Umbilical cord (tissue), 2 donors: ENCODE measurements around the gene MAMDC4. TPM values are rescaled to one million over a fixed set of nuclear protein-coding genes. Genes with fewer than 3 reads are reported as not detected.

Experiments used
- DNase-seq: peaks from one replicate; pipeline ENCODE4 v3.0.0-alpha.2; 2015; ENCODE audit warnings: low spot score
- total RNA-seq: library from RNA; depleted of rRNA; stranded (reverse); fragments of >200 nt; gene quantifications from one replicate; pipeline ENCODE4 v1.2.3, GENCODE V29; 2014; ENCODE audit warnings: low replicate concordance; ENCODE audit not compliant: insufficient read depth

The MAMDC4 gene
- total RNA-seq, 1 donor from 2014 or later, result 4.6 TPM

DNA sequence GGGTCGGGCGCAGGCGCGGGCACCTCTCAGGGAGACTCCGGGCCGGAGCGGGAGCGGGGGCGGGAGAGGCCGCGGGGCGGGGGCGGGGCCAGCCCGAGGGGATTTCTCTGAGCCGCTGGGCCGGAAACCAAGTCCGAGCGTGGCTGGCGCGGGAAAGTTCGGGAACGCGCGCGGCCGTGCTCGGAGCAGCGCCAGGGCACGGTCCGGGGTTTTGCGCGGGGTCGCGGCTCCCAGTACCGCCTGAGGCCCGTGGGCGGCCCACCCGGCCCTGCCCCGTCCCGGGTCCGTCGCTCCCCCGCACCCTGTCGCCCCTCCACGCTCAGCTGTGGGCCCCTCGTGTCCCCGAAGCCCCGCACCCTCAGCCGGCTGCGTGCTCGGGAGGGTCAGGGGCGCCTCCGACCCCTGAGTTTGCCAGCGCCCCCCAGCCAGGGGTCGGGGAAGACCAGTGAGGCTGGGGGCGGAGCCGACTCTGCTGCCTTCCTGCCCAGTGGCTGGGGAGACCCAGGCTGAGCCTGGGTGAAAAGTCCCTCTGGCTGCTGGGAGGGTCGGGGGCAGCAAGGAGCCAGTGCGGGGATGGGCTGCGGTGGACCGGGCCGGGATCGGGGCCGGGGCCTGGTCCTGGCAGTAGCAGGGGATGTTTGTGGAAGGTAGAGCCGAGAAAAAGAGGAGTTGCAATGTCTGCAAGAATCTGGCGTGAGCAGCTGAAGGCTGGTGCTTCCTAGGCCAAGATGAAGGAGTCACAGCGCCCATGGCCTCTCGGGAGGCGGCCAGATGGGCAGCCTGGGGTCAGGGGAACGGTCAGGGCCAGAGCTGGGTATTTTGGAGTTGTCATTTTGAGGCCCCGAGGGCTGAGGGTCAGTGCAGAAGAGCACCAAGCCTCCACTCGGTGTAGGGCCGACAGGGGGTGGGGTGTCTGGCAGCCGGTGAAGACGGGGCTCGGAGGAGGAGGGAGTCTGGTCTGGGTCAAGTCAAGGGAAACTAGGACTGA, 34.8 kb downstream of the MAMDC4 start:
- peak; percentile 16 for DNase-seq

DNA sequence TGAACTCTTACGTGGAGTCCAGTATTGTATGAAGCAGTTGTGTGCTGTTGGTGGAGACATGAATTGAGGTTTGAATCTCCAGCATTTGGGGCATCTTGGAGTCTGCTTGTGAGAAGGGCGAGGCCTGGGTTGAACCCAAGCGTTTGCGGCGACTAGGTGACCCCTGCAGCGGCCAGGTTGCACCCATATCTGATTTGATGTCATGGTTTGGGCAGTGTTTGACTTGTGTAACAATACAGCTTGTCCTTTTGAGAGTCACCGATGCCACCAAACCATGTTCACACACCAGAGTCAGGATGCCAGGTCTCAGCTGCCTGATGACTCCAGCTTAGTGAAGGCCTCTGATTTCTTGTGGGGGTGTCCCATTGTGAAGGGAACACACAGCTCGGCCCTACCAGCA, 36.3 kb downstream of the MAMDC4 start:
- DNase-seq, result no peak

DNA sequence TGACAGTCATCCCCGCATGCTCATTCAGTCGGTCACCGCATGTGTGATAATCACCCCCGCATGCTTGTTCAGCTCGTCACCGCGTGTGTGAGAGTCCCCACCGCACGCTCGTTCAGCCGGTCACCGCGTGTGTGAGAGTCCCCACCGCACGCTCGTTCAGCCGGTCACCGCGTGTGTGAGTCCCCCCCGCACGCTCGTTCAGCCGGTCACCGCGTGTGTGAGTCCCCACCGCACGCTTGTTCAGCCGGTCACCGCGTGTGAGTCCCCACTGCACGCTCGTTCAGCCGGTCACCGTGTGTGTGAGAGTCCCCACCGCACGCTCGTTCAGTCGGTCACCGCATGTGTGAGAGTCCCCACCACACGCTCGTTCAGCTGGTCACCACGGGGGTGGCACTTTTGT, 37.7 kb downstream of the MAMDC4 start:
- DNase-seq, result no peak

DNA sequence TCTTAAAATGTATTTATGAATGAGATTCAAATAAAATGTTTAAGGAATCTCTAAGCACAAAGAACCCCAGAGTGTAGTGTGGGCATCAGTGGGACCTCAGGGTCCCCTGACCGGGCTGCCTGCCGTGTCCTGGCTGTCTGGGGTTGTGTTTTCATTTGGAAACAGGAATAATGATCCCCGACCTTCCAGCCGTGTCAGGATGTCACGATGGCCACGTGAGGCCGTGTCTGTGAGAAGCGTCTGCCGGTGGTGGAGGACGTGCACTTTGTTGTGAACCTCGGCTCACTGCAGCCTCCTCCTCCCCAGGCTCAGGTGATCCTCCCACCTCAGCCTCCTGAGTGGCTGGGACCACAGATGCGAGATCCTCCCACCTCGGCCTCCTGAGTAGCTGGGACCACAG, 38.5 kb downstream of the MAMDC4 start:
- DNase-seq, result no peak

DNA sequence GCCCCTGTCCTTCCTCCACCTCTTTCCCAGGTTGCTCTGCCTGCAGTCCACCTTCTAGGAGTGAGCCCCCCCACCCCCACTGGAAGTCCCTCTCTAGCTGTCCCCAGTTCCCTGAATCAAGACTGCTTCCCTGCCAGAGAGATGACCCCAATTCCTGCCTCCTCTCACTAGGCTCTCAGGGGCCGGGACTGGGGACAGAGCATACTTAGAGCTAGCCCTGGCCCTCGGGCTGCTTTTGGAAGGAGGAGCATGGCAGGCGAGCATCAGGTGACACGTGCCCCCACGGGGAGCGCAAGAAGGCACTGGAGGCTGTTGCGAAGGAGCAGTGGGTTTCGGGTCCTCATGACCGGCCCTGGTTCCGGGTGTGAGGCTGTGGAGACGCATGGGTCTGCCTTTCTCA, 43.9 kb downstream of the MAMDC4 start:
- DNase-seq, result no peak

DNA sequence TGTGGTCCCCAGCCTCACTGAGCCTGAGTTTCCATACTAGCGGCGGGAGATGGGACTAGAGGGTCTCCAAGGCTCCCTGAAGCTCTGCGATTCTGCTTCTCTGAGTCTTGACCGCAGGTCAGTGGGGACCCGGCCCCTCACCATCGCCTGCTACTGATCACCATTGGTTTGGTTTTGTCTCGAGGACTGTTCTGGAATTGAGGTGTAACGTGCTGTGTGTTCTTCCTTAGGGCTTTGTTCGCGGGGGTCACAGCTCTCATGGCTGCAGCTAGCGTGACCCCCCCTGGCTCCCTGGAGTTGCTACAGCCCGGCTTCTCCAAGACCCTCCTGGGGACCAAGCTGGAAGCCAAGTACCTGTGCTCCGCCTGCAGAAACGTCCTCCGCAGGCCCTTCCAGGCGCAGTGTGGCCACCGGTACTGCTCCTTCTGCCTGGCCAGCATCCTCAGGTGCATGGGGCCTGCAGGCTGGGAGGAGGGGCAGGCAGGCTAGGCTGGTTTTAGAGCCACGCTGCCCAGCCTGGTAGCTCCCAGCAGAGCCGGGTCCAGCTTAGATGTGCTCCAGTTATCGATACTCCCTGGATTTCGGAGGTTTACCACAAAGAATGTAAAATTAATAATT, 46.4 kb downstream of the MAMDC4 start:
- DNase-seq, result no peak

DNA sequence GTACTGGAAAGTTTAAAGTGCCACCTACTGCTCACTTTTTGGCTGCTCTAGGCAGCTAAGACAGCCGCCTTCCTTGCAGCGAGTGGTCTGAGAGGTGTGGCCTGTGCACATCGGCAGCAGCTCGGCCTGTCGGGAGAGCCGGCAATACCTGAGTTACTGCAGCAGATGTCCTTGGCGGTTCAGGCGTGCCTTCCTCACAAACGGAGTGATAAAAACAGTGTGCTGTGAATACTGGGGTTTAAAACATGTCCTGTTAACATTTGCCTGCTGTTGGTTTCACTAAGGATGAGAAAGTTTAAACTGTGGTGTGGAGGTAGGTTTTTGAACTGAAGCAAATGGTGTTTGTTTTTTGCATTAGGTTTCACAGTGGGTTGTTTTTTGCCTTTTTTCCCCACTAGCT, 47.0 kb downstream of the MAMDC4 start:
- peak; percentile 9 for DNase-seq

DNA sequence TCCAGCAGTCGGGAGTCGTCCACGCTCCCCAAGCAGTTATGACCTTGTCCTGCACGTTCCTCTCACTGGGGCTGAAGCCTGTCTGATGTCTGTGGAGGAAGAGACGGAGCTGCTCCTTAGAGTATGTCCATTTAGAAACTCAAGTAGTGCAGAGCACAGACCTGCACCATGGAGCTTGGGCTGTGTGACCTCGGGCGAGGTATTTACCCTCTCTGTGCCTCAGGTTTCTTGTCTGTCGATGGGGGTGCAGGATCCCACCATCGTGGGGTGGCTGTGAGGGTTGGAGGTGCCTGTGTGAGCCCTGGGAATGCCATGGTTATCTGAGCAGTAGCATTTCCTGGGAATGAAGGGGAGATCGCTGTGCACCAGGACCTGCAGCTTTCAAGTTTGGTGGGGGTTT, 48.4 kb downstream of the MAMDC4 start:
- no peak for DNase-seq

DNA sequence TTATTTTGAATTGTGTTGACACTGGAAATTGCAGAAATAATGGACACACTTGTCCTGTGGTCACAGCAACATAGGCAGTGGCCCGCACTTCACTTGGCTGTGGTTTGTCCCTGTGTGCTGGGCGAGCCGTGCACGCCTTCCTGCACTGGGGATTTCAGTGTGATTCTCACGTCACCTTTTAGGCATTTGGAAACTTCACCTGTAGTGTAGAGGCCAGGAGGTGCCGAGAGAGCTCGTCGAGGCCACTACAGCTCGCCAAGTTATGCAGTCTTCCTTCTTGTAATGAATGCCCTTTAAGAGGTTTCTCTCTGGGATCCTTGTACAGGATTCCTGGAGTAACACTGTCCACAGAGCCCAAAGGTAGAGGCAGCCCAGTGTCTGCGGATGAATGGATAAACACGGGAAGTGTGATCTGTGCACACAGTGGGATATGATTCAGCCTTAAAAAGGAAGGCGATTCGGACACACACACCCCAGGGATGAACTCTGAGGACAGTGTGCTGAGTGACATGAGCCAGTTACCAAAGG, 48.9 kb downstream of the MAMDC4 start:
- DNase-seq, result no peak

DNA sequence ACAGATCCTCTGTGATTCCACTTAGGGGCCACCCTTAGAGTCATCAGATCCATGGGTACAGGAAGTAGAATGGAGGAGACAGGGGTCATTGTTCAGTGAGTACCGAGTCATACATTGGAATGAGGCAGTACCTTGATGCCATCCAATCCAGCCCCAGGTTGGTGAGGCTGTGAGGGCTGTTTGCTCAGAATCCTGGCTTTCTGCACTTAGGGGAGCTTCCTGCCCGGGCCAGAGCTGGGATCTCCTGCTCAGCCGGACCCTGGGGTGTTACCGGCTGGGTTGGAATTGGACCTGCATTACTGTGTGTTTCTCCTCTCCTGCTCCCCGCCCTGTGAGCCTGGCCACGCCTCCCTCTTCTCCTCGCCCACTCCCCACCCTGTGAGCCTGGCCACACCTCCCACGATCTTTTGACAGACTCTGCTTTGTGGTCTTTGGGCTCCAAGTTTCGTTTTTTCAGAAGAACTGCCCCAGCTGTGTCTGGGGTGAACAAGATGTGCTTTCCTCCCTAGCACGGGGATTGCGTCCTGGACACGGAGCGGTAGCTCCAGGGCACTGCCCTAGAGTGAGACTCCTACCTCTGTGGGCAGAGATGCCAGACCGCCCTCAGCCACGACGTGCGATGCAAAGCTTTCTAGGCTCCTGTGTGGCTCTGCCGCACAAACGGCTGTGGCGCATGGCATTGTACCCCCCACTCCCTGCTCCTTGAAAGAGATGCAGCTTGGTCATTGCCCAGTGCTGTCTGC, 49.5 kb downstream of the MAMDC4 start:
- DNase-seq, result no peak

DNA sequence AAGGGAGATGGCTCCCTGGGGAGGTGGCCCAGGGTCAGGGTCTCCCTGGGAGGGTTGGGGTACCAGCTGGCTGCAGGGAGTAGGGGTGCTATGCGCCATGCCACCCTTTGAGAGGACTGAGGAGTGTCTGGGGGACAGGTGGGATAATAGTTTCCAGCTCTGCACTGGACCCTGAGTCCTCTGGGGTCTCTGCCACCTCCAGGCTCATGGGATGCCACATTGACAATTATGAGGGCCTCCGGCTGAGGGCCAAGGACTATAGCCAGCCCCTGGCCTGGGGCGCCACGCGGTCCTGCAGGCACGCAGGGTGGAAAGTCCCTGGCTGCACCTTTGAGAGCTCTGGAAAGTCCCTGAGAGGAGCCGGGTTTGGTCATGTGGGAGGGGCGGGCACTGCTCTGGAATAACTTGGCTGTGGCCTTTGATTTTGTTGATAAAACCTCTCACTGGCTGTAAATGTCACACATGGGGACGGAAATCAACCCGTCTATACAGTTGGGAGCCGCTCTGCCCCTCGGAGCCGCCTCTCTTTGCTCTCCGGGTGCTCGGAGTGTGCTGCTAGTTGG, 50.2 kb downstream of the MAMDC4 start:
- DNase-seq, result no peak

DNA sequence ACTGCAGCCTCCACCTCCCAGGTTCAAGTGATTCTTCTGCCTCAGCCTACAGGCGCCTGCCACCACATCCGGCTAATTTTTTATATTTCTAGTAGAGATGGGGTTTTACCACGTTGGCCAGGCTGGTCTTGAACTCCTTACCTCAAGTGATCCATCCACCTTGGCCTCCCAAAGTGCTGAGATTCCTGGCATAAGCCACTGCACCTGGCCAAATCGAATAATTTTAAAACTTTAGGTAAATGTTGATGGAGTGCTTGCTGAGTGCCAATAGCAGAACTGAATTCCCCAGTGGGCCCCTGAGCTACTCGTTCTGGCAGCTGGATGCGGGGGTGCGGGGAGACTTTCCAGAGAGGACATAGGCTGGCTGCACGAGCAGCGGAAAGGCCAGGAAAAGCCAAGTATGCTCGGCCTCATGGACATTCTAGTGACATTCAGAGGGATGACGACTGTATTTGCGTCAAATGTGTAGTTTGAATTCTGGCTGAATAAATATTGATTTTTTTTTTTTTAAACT, 51.0 kb downstream of the MAMDC4 start:
- DNase-seq, result no peak

DNA sequence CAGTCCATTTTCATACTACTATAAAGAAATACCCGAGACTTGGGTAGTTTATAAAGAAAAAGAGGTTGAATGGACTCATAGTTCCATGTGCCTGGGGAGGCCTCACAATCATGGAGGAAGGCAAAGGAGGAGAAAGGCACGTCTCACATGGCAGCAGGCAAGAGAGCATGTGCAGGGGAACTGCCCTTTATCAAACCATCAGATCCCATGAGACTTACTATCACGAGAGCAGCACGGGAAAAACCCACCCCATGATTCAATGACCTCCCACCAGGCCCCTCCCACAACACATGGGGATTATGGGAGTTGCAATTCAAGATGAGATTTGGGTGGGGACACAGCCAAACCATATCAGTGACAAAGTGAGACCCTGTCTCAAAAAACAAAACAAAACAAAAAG, 54.1 kb downstream of the MAMDC4 start:
- DNase-seq, result no peak

DNA sequence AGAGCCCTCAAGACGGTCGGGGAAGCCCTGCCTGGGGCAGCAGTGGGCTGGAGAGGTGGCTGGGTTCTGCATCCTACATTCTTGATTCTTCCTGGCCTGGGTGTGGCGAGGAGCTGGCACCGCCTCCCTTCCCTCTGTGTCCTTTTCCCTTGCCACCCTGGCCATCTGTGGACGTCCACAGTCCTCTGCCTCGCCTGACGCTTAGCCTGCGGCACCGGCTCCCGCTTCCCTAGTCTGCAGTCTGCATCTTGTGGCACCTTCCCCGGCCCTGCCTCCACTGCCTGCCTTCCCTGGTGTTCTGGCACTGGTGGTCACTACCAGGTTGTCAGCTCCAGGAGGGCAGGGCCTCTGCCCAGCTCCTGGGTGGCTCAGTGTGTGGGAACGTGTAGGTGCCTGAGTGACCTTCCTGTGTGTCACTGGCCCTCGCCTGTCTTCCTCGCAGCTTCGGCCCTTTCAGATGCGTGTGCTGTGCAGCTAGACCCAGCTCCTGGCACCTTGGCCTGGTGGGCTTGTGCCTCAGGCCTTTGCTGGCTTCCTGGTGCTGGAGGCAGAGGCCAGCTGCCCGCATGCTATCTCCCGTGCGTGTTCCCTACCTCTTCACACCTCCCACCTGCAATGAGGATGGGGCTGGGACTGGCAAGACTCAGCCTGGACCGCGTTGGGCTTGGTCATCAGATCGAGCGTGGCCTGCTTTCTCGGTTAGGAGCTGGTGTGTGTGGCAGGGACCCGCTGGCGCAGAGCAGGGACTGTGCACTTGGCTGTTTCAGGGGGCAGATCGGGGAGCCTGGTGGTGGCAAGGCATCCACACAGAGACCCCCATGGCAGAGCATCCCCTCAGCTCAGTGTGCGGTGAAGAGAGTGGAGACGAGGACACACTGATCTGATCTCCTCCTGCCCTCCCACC, 55.1 kb downstream of the MAMDC4 start:
- DNase-seq, result no peak

Other genes starting within 250 kb of the MAMDC4 start
- gene EGFL7, start 189.4 kb upstream of the MAMDC4 start, total RNA-seq, result 49.4 TPM
- 32.7 TPM for gene AGPAT2, start 164.9 kb upstream of the MAMDC4 start, total RNA-seq
- gene DIPK1B, start 139.8 kb upstream of the MAMDC4 start, total RNA-seq, result 3.1 TPM
- gene LCN10, start 109.4 kb upstream of the MAMDC4 start, total RNA-seq, result 2.2 TPM
- gene LCN6, start 103.8 kb upstream of the MAMDC4 start, total RNA-seq, result not detected
- 0.48 TPM for gene LCN8, start 94.1 kb upstream of the MAMDC4 start, total RNA-seq
- gene LCN15, start 87.8 kb upstream of the MAMDC4 start, total RNA-seq, result 2.2 TPM
- 90.5 TPM for gene TMEM141, start 61.0 kb upstream of the MAMDC4 start, total RNA-seq
- not detected for gene CCDC183, start 56.0 kb upstream of the MAMDC4 start, total RNA-seq
- 40.2 TPM for gene RABL6, start 44.4 kb upstream of the MAMDC4 start, total RNA-seq
- gene AJM1, start 9.9 kb upstream of the MAMDC4 start, total RNA-seq, result 1.4 TPM
- 49.1 TPM for gene PHPT1, start 2.9 kb upstream of the MAMDC4 start, total RNA-seq
- 217 TPM for gene EDF1, start 14.0 kb downstream of the MAMDC4 start, total RNA-seq
- gene TRAF2, start 34.2 kb downstream of the MAMDC4 start, total RNA-seq, result 5.1 TPM
- 75.8 TPM for gene FBXW5, start 92.4 kb downstream of the MAMDC4 start, total RNA-seq
- not detected for gene C8G, start 92.9 kb downstream of the MAMDC4 start, total RNA-seq
- gene LCN12, start 99.9 kb downstream of the MAMDC4 start, total RNA-seq, result not detected
- 49.6 TPM for gene PTGDS, start 125.2 kb downstream of the MAMDC4 start, total RNA-seq
- 0.72 TPM for gene LCNL1, start 130.6 kb downstream of the MAMDC4 start, total RNA-seq
- gene PAXX, start 140.1 kb downstream of the MAMDC4 start, total RNA-seq, result 10.6 TPM
- gene CLIC3, start 144.2 kb downstream of the MAMDC4 start, total RNA-seq, result 24.3 TPM
- 20.2 TPM for gene ABCA2, start 175.9 kb downstream of the MAMDC4 start, total RNA-seq
- gene FUT7, start 179.7 kb downstream of the MAMDC4 start, total RNA-seq, result 0.96 TPM
- gene NPDC1, start 193.8 kb downstream of the MAMDC4 start, total RNA-seq, result 6.5 TPM
- not detected for gene ENTPD2, start 201.7 kb downstream of the MAMDC4 start, total RNA-seq
- gene SAPCD2, start 218.2 kb downstream of the MAMDC4 start, total RNA-seq, result 2.6 TPM
- gene UAP1L1, start 225.2 kb downstream of the MAMDC4 start, total RNA-seq, result 8.2 TPM
- gene MAN1B1, start 234.6 kb downstream of the MAMDC4 start, total RNA-seq, result 41.4 TPM